ENCODE results near the gene CBARP.

CBARP gene

GRCh38 chr19:1239796-1240737 lies 2.3 kb upstream of the CBARP start:
- peak; percentile 89 for TF ChIP-seq CTCF (IDR thresholded peaks at IDR 0.05; ENCODE audit: poor library complexity, severe bottlenecking)
- ATAC-seq (ENCODE audit: low read depth): peak; percentile 7; the same call in 2 of the 3 replicates
- Histone ChIP-seq H3K4me3 (ENCODE audit: severe bottlenecking) (peak overlapping the region; percentile 6), H3K4me1 (ENCODE audit: insufficient read depth, poor library complexity, severe bottlenecking) (peaks cover 18% of the 10 kb centered on the region), H3K36me3 (ENCODE audit: low read depth) (peaks cover 12% of the 10 kb centered on the region), H3K9me3 (ENCODE audit: severe bottlenecking) (no peaks in the 10 kb centered on the region), H3K27ac (ENCODE audit: poor library complexity, severe bottlenecking) (peak overlapping the region; percentile 97), H3K27me3 (ENCODE audit: insufficient read depth, poor library complexity, severe bottlenecking) (no peaks in the 10 kb centered on the region)
- no peak for DNase-seq (ENCODE audit: low spot score)

GRCh38 chr19:1239420-1239795 lies 1.6 kb upstream of the CBARP start:
- no peaks in the 10 kb centered on the region for H3K9me3 ChIP-seq (ENCODE audit: severe bottlenecking)
- no peak for TF ChIP-seq CTCF (IDR thresholded peaks at IDR 0.05; ENCODE audit: poor library complexity, severe bottlenecking)
- ATAC-seq (ENCODE audit: low read depth): no peak
- DNase-seq (ENCODE audit: low spot score): no peak
- peak overlapping the region; percentile 97 for H3K27ac ChIP-seq (ENCODE audit: poor library complexity, severe bottlenecking)
- H3K27me3 ChIP-seq (ENCODE audit: insufficient read depth, poor library complexity, severe bottlenecking): no peaks in the 10 kb centered on the region
- H3K36me3 ChIP-seq (ENCODE audit: low read depth): peaks cover 13% of the 10 kb centered on the region
- H3K4me3 ChIP-seq (ENCODE audit: severe bottlenecking): no peak overlapping the region
- peaks cover 15% of the 10 kb centered on the region for H3K4me1 ChIP-seq (ENCODE audit: insufficient read depth, poor library complexity, severe bottlenecking)

- ATAC-seq (ENCODE audit: low read depth): no peak
- DNase-seq (ENCODE audit: low spot score): no peak
- H3K27ac ChIP-seq (ENCODE audit: poor library complexity, severe bottlenecking): peak overlapping the region; percentile 97
Observed at GRCh38 chr19:1238369-1239303, 831 bp upstream of the CBARP start.

GRCh38 chr19:1237027-1237659 lies 662 bp downstream of the CBARP start:
- no peak for DNase-seq (ENCODE audit: low spot score)
- no peak for ATAC-seq (ENCODE audit: low read depth)
- H3K36me3 ChIP-seq (ENCODE audit: low read depth): peaks cover 16% of the 10 kb centered on the region
- H3K9me3 ChIP-seq (ENCODE audit: severe bottlenecking): no peaks in the 10 kb centered on the region
- no peak for TF ChIP-seq CTCF (IDR thresholded peaks at IDR 0.05; ENCODE audit: poor library complexity, severe bottlenecking)
- no peaks in the 10 kb centered on the region for H3K27me3 ChIP-seq (ENCODE audit: insufficient read depth, poor library complexity, severe bottlenecking)
- H3K27ac ChIP-seq (ENCODE audit: poor library complexity, severe bottlenecking): peak overlapping the region; percentile 97
- peak overlapping the region; percentile 88 for H3K4me3 ChIP-seq (ENCODE audit: severe bottlenecking)
- H3K4me1 ChIP-seq (ENCODE audit: insufficient read depth, poor library complexity, severe bottlenecking): peaks cover 7% of the 10 kb centered on the region

More at GRCh38 chr19:1238369-1239303, 831 bp upstream of the CBARP start:
- Histone ChIP-seq H3K9me3 (ENCODE audit: severe bottlenecking) (no peaks in the 10 kb centered on the region), H3K36me3 (ENCODE audit: low read depth) (peaks cover 14% of the 10 kb centered on the region), H3K4me3 (ENCODE audit: severe bottlenecking) (peak overlapping the region; percentile 88), H3K27me3 (ENCODE audit: insufficient read depth, poor library complexity, severe bottlenecking) (no peaks in the 10 kb centered on the region), H3K4me1 (ENCODE audit: insufficient read depth, poor library complexity, severe bottlenecking) (peaks cover 10% of the 10 kb centered on the region)
- TF ChIP-seq CTCF (IDR thresholded peaks at IDR 0.05; ENCODE audit: poor library complexity, severe bottlenecking): no peak
